H1 (cell line): ENCODE data around the gene NPL. TPM values are rescaled to one million over a fixed set of nuclear protein-coding genes. Genes with fewer than 3 reads are reported as not detected.

Source experiments
- CTCF ChIA-PET: fragments of 300-600 bp; sonication (Branson Sonifier 250); formaldehyde crosslinking; loops from one replicate; lab custom pipeline; 2021; ENCODE audit not compliant: partially characterized antibody; lab: Charles Lee
- POLR2A ChIA-PET: fragments of 300-600 bp; sonication (Branson Sonifier 250); formaldehyde crosslinking; loops from one replicate; lab custom pipeline; 2021; ENCODE audit warnings: inconsistent platforms; ENCODE audit not compliant: partially characterized antibody; lab: Charles Lee
- DNase-seq, 2 experiments: peaks; one replicate each; pipeline versions ENCODE4 v3.0.0 to v3.0.0-alpha.2; 2010 to 2022; ENCODE audit warnings: low spot score in 2 of 2, low read depth in 1 of 2, mixed read lengths in 1 of 2
- FAIRE-seq: peaks from 2 replicates; lab custom pipeline; 2011; peaks lifted over from hg19 to GRCh38; lab: Jason Lieb, UNC
- H2AFZ ChIP-seq: 2 replicates; pipeline ENCODE4 v1.8.1; 2012; ENCODE audit warnings: low read length, inconsistent platforms
- H2AK5ac ChIP-seq: 2 replicates; pipeline ENCODE4 v1.6.1; 2013; ENCODE audit warnings: low read depth, low read length
- H2BK120ac ChIP-seq: replicated peaks from 2 replicates; pipeline ENCODE3; 2013; ENCODE audit warnings: low read depth, low read length, inconsistent platforms
- H2BK12ac ChIP-seq: 2 replicates; pipeline ENCODE4 v1.6.1; 2013; ENCODE audit warnings: low read depth, low read length
- H2BK15ac ChIP-seq: 2 replicates; pipeline ENCODE4 v1.6.1; 2013; ENCODE audit warnings: low read length
- H2BK20ac ChIP-seq: 2 replicates; pipeline ENCODE4 v1.6.1; 2013; ENCODE audit warnings: low read length
- H2BK5ac ChIP-seq: 2 replicates; pipeline ENCODE4 v1.6.1; 2013; ENCODE audit warnings: low read depth, low read length
- H3K14ac ChIP-seq: 2 replicates; pipeline ENCODE4 v1.6.1; 2013; ENCODE audit warnings: inconsistent platforms; ENCODE audit not compliant: insufficient read length
- H3K18ac ChIP-seq: 2 replicates; pipeline ENCODE4 v1.6.1; 2013; ENCODE audit warnings: low read length; ENCODE audit errors: extremely low read depth
- H3K23ac ChIP-seq: 2 replicates; pipeline ENCODE4 v1.6.1; 2013; ENCODE audit warnings: inconsistent platforms; ENCODE audit not compliant: insufficient read length
- H3K23me2 ChIP-seq: 2 replicates; pipeline ENCODE4 v1.6.1; 2013; ENCODE audit warnings: low read depth, low read length
- H3K27ac ChIP-seq: 2 replicates; pipeline ENCODE4 v1.6.1; 2011; ENCODE audit warnings: low read depth, low read length, inconsistent platforms
- H3K27me3 ChIP-seq, 4 experiments: replicated peaks in 1 of 4; 1 replicate in 1 of 4; 2 replicates in 3 of 4; pipeline versions ENCODE4 v1.6.1 to v1.8.1; 2011 to 2013; ENCODE audit warnings: low read length in 3 of 4, mild to moderate bottlenecking in 3 of 4, inconsistent platforms in 2 of 4, mixed read lengths in 2 of 4, moderate library complexity in 1 of 4; ENCODE audit not compliant: control insufficient read depth in 3 of 4, insufficient read depth in 3 of 4; ENCODE audit errors: extremely low read depth in 1 of 4
- H3K36me3 ChIP-seq, 4 experiments: 2 replicates each; pipeline versions ENCODE4 v1.6.1 to v1.8.1; 2011 to 2013; ENCODE audit warnings: mild to moderate bottlenecking in 4 of 4, low read length in 3 of 4, moderate library complexity in 2 of 4, control low read depth in 1 of 4, inconsistent platforms in 1 of 4; ENCODE audit not compliant: insufficient read depth in 4 of 4, control insufficient read depth in 2 of 4
- H3K4ac ChIP-seq: replicated peaks from 2 replicates; pipeline ENCODE3; 2013; ENCODE audit warnings: low read length, low read depth, mixed read lengths, inconsistent platforms; ENCODE audit not compliant: insufficient read length
- H3K4me1 ChIP-seq, 4 experiments: replicated peaks in 1 of 4; 1 replicate in 1 of 4; 2 replicates in 3 of 4; pipeline versions ENCODE4 v1.6.1 to v1.8.1; 2011 to 2013; ENCODE audit warnings: low read length in 3 of 4, inconsistent platforms in 2 of 4, mixed read lengths in 1 of 4; ENCODE audit not compliant: insufficient read depth in 4 of 4, control insufficient read depth in 3 of 4
- H3K4me2 ChIP-seq, 2 experiments: 2 replicates each; pipeline versions ENCODE4 v1.6.1 to v1.8.1; 2011 to 2013; ENCODE audit warnings: low read depth in 2 of 2, low read length in 2 of 2, control low read depth in 1 of 2, inconsistent platforms in 1 of 2, mild to moderate bottlenecking in 1 of 2; ENCODE audit not compliant: insufficient read depth in 1 of 2
- H3K4me3 ChIP-seq, 4 experiments: fragments of 200-600, 300-600 bp in 1 of 4; sonication (generic), shearing (Covaris generic), sonication (Bioruptor Twin) in 1 of 4; 2 replicates each; pipeline versions ENCODE4 v1.5.1 to v1.8.1; 2011 to 2016; ENCODE audit warnings: low read length in 4 of 4, low read depth in 3 of 4, control low read depth in 2 of 4, inconsistent platforms in 2 of 4, mild to moderate bottlenecking in 2 of 4, mixed read lengths in 1 of 4, moderate library complexity in 1 of 4; ENCODE audit not compliant: insufficient read depth in 2 of 4; ENCODE audit errors: extremely low read depth in 1 of 4
- H3K56ac ChIP-seq: replicated peaks from 2 replicates; pipeline ENCODE3; 2013; ENCODE audit warnings: low read depth, mild to moderate bottlenecking, mixed read lengths, low read length, inconsistent platforms; ENCODE audit not compliant: insufficient read length
- H3K79me1 ChIP-seq: 2 replicates; pipeline ENCODE4 v1.6.1; 2013; ENCODE audit warnings: low read depth, low read length, control low read depth
- H3K79me2 ChIP-seq, 2 experiments: 2 replicates each; pipeline versions ENCODE4 v1.6.1 to v1.8.1; 2012 to 2013; ENCODE audit warnings: low read length in 2 of 2, mild to moderate bottlenecking in 2 of 2, inconsistent platforms in 1 of 2; ENCODE audit not compliant: insufficient read depth in 2 of 2, control insufficient read depth in 1 of 2
- H3K9ac ChIP-seq, 4 experiments: replicated peaks in 1 of 4; 1 replicate in 1 of 4; 2 replicates in 3 of 4; pipeline versions ENCODE4 v1.6.1 to v1.8.1; 2011 to 2013; ENCODE audit warnings: low read depth in 3 of 4, low read length in 3 of 4, control low read depth in 2 of 4, mild to moderate bottlenecking in 2 of 4, moderate library complexity in 2 of 4, inconsistent platforms in 1 of 4; ENCODE audit errors: extremely low read depth in 1 of 4
- H3K9me3 ChIP-seq, 2 experiments: 2 replicates each; pipeline versions ENCODE4 v1.6.1 to v1.8.1; 2012 to 2013; ENCODE audit warnings: mild to moderate bottlenecking in 2 of 2, moderate library complexity in 2 of 2, control low read depth in 1 of 2, inconsistent platforms in 1 of 2, low read depth in 1 of 2, low read length in 1 of 2, mixed read lengths in 1 of 2; ENCODE audit not compliant: insufficient read depth in 2 of 2
- H4K20me1 ChIP-seq, 2 experiments: replicated peaks in 1 of 2; 2 replicates each; pipeline versions ENCODE3 to v1.8.1; 2011 to 2013; ENCODE audit warnings: inconsistent platforms in 2 of 2, low read length in 2 of 2, mild to moderate bottlenecking in 1 of 2; ENCODE audit not compliant: insufficient read depth in 2 of 2, control insufficient read depth in 1 of 2
- H4K5ac ChIP-seq: 2 replicates; pipeline ENCODE4 v1.6.1; 2013; ENCODE audit warnings: low read length, low read depth, mixed read lengths, inconsistent platforms; ENCODE audit not compliant: insufficient read length
- H4K8ac ChIP-seq: 2 replicates; pipeline ENCODE4 v1.8.0; 2013; ENCODE audit warnings: mild to moderate bottlenecking, moderate library complexity, low read length, inconsistent platforms; ENCODE audit not compliant: insufficient read depth; ENCODE audit errors: extremely low read depth
- H4K91ac ChIP-seq: replicated peaks from 2 replicates; pipeline ENCODE3; 2013; ENCODE audit warnings: low read length, mixed read lengths, inconsistent platforms; ENCODE audit not compliant: insufficient read length
- CBX8 ChIP-seq: fragments of 300-800, 300-1000 bp; sonication (generic); IDR thresholded peaks from 2 replicates; pipeline ENCODE4 v1.7.1; 2016; ENCODE audit warnings: low read depth, low read length, borderline replicate concordance
- MAFK ChIP-seq: IDR thresholded peaks from 2 replicates; pipeline ENCODE4 v1.6.1; 2012; ENCODE audit warnings: low read depth, mild to moderate bottlenecking, improper control_type of control experiment, low read length
- POLR2AphosphoS5 ChIP-seq: IDR thresholded peaks from 2 replicates; pipeline ENCODE4 v1.6.1; 2011; ENCODE audit warnings: low read depth, low read length
- SP4 ChIP-seq: IDR thresholded peaks from 2 replicates; pipeline ENCODE4 v1.6.1; 2012; ENCODE audit warnings: low read length, inconsistent platforms
- WGBS, 2 experiments: shearing (Covaris generic) in 1 of 2; methylation state at CpG; one replicate each; pipeline versions ENCODE4 v1.1.6 to v1.1.7; 2013 to 2015; ENCODE audit warnings: low lambda C conversion rate in 2 of 2, mixed read lengths in 2 of 2, inconsistent platforms in 1 of 2, low coverage in 1 of 2, missing lambda C conversion rate in 1 of 2; ENCODE audit not compliant: insufficient replicate concordance in 2 of 2, insufficient coverage in 1 of 2, insufficient read length in 1 of 2; ENCODE audit errors: extremely low coverage in 1 of 2, missing lambda C conversion rate in 1 of 2; 5-methylcytosine and 5-hydroxymethylcytosine counted together
- polyA plus RNA-seq, 7 experiments: library from polyadenylated mRNA; depleted of rRNA in 3 of 7; stranded (reverse) in 5 of 7; unstranded in 2 of 7; fragments of >200 nt in 5 of 7; fragments of 200-250 nt in 2 of 7; gene quantifications; 1 replicate in 5 of 7; 2 replicates in 1 of 7; 4 replicates in 1 of 7; pipeline versions ENCODE4 v1.2.1 to v1.2.3, GENCODE V29; 2011 to 2013; ENCODE audit warnings: missing spikeins in 2 of 7, mixed read lengths in 2 of 7
- total RNA-seq: library from RNA; stranded (reverse); fragmentation: NEBNext Ultra II Directional; extraction: Animal tissue kit (Norgen Biotek cat#: 25700); gene quantifications from 2 replicates; pipeline ENCODE4 v1.2.1, GENCODE V29; 2021

The NPL gene
- total and polyA plus RNA-seq, 2 of the 8 experiments (the other 6 are each of a cell fraction or from before 2014, with no cell fraction given) = 2.2 to 4.4 TPM

GRCh38 chr1:182850319-182850718 is 60.7 kb downstream of the NPL start:
- Histone ChIP-seq H3K36me3 (peaks cover 45 to 97% (median 80%) of the 10 kb centered on the region in 4 experiments), H4K5ac (no peak overlapping the region), H3K4ac (no peak overlapping the region), H3K56ac (no peak overlapping the region), H2BK12ac (no peak overlapping the region), H3K79me2 (peaks cover 17 to 98% of the 10 kb centered on the region in 2 experiments), H3K79me1 (peaks cover 4% of the 10 kb centered on the region), H2BK15ac (no peak overlapping the region), H4K91ac (no peak overlapping the region), H2AK5ac (no peak overlapping the region), H2BK20ac (no peak overlapping the region), H3K9me3 (no peaks in the 10 kb centered on the region), H3K27me3 (no peaks in the 10 kb centered on the region), H3K23ac (no peak overlapping the region), H3K9ac (no peak overlapping the region), H3K4me2 (no peak overlapping the region), H3K4me1 (peaks cover 0 to 7% (median 2%) of the 10 kb centered on the region in 4 experiments; a peak in 3 of 7 replicates), H3K27ac (no peak overlapping the region), H3K14ac (no peak overlapping the region), H2BK120ac (no peak overlapping the region), H4K8ac (no peak overlapping the region), H3K18ac (no peak overlapping the region), H3K4me3 (no peak overlapping the region), H2BK5ac (no peak overlapping the region), H2AFZ (no peak overlapping the region), H3K23me2 (no peaks in the 10 kb centered on the region), H4K20me1 (peaks cover 26 to 29% of the 10 kb centered on the region in 2 experiments)
- DNase-seq (no peak), FAIRE-seq (no peak)
- CTCF ChIA-PET = no interaction called here
- POLR2A ChIA-PET = interaction anchor here (0.7 to 7.1 kb wide), 4 partner anchors 10 to 457 kb away, joined by 3 to 34 read pairs (median 15); partner anchors contain the start of gene DHX9
- TF ChIP-seq POLR2AphosphoS5 (peak; percentile 26; the same call in 1 of the 2 replicates), CBX8 (no peak), SP4 (no peak), MAFK (no peak)
- 89% methylated on average over 4 of the region's 4 CpGs; no CpG with 5 or more reads in 1 of the 2 experiments for WGBS, 2 experiments
